NCI-H2196 treated with DMSO at 0.1 percent for 48 hours (cell line): ENCODE measurements around the gene ZNF726.
"Not testable (repeated sequence)": the region's sequence is repeated elsewhere in the genome, so short reads cannot be mapped to it uniquely, and the experiment has no call there.

ENCODE experiments used
- DNase-seq: peaks from one replicate; lab custom pipeline; 2025; ENCODE audit not compliant: unreplicated experiment; lab: John Stamatoyannopoulos, UW

Gene ZNF726

DNA sequence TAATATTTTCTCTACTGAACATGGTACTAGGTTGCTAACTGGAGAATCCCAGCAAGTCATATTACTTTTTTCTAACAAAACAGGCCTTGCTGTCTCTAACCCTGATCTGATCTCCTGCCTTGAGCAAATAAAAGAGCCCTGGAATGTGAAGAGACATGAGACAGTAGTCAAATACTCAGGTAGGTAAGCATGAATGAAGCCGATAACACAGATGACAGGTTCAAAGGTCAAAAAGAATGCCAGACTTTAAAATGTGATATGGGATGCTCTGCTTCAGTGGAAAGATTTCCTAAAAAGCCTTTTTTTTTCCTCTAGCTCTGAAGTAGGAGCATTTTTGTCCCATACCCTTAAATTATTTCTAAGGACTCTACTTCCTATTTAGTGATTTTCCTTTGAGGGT lies 28.7 kb downstream of the ZNF726 start:
- no peak for DNase-seq

DNA sequence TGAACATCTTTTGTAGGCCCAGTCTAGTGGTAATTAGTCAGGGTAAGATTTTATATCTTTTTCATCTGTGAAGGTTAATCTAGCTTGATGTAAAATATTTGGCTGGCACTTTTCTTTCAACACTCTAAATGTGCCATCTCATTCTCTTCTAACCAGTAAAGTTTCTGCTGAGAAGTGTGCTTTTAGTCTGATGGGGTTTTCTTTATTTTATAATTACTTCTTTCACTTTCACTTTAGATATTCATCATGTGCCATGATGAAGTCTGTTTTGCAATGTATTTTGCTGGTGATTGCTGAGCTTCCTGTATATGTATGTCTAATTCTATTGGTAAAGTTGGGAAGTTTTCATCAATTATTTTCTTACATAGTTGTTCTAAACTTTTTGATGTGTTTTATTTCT lies 31.9 kb downstream of the ZNF726 start:
- no peak for DNase-seq

DNA sequence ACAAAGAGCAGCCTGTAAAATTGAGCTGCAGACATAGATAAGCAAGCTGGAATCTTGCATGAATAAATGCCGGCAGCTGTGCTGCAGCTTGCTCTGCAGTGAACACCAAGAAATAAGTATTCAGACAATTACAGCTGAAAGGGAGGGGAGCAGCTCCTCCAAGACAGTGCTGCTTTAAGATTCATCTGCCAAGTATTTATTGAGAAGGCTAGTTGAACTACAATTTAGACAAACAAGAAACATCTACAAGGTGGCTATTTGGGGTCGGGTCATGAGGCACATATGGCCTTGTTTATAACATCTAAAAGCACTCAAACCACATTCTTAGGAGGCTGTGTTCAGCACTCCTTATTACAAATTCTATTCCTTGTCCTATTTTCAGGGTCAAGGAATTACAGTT lies 34.9 kb downstream of the ZNF726 start:
- no peak for DNase-seq

DNA sequence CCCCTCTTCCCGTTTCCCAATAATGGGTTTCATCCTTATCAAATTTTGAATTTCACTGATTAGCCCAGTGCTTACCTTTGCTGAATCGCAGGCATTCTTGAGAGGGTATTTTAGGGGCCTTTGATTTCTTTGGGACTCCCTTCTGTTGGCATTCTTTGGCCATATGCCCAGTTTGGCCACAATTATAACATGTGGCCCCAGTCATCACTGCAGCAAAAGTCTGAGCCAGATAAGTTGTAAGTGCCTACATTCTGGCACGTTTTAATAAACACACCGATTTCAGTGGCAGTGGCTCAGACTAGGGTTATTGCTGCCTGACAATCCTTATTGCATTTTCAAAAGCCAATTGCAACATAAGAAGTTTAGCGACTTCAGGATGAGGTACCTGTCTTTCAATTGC lies 41.4 kb downstream of the ZNF726 start:
- no peak for DNase-seq

DNA sequence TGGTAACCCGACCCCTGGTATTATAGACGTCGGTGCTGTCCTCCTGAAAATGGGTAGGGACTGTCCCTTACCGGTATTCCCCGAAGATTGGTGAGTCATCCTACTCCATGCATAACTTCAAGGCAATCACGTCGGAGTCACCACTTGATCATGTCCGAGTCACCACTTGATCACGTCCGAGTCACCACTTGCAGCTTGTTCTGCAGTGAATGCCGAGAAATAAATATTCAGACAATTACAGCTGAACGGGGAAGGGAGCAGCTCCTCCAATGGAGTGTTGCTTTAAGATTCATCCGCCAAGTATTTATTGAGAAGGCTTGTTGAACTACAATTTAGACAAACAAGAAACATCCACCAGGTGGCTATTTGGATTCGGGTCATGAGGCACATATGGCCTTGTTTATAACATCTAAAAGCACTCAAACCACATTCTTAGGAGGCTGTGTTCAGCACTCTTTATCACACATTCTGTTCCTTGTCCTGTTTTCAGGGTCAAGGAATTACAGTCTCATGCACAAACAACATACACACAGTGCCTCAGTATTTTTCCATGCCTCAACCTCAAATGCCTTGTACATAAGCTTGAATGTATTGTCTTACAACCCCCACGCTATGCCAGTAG lies 43.1 kb downstream of the ZNF726 start:
- no peak for DNase-seq

DNA sequence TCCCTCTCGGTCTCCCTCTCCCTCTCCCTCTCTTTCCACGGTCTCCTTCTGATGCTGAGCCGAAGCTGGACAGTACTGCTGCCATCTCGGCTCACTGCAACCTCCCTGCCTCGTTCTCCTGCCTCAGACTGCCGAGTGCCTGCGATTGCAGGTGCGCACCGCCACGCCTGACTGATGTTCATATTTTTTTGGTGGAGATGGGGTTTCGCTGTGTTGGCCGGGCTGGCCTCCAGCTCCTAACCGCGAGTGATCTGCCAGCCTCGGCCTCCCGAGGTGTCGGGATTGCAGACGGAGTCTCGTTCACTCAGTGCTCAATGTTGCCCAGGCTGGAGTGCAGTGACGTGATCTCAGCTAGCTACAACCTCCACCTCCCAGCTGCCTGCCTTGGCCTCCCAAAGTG lies 48.7 kb downstream of the ZNF726 start:
- not testable (repeated sequence) for DNase-seq

DNA sequence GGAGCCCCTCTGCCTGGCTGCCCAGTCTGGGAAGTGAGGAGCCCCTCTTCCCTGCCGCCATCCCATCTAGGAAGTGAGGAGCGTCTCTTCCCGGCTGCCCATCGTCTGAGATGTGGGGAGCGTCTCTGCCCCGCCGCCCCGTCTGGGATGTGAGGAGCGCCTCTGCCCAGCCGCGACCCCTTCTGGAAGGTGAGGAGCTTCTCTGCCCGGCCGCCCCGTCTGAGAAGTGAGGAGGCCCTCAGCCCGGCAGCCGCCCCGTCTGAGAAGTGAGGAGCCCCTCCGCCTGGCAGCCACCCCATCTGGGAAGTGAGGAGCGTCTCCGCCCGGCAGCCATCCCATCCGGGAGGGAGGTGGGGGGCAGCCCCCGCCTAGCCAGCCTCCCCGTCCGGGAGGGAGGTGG lies 49.2 kb downstream of the ZNF726 start:
- DNase-seq: not testable (repeated sequence)

- DNase-seq: not testable (repeated sequence)
Measured at GRCh38 chr19:23964334-23964733, 49.6 kb downstream of the ZNF726 start.

DNA sequence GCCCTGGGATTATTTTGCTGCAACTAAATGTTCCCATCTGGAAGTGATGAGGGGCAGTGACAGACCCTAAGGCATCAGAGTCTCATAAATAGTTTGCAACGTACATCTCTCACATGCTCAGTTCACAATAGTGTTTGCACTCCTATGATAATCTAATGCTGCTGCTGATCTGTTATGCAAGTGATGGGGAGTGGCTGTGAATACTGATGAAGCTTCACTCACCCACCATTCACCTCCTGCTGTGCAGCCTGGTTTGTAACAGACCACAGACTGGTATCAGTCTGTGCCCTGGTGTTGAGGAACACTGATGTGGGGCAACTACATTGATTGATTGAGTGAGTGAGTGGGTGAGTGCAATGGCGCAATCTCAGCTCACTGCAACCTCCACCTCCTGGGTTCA lies 54.9 kb downstream of the ZNF726 start:
- no peak for DNase-seq

DNA sequence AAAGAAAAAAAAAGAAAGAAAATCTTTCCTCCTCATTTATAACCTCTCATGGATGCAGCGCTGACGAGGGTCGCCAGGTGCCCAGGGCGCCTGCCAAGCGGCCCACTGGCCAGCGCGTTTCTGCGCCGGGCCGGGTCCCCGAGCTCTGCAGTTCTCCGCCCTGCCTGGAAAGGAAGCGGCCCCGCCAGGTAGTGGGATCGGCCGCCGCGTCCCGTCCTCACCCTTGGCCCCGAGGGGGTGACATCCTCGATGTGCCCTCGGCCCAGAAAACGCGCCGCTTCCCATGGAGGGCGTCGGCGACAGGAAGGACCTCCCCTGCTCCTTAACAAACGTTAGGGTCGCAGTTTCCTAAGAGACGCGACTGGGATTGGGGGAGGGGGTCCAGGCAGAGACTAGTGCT lies 56.9 kb downstream of the ZNF726 start:
- no peak for DNase-seq

- DNase-seq: no peak
Measured at GRCh38 chr19:23972161-23972560, 57.5 kb downstream of the ZNF726 start.

DNA sequence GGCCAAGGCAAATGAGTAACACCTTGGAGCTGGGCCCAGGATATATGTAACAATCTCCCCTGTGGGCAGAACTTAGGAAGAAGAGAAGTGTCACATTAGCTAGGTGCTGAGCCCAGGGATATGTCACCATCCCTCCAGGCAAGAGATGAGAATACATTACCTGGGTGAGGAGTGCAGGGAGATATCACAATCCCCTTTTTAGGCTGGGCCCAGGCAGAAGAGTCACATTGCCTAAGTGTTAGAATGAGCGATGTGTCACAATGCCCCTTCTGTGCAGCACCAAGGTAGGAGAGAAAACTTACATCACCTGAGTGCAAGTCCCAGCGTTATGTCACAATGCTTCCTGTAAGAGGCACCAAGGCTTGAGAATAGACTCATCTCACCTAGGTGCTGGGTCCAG lies 60.3 kb downstream of the ZNF726 start:
- no peak for DNase-seq

DNA sequence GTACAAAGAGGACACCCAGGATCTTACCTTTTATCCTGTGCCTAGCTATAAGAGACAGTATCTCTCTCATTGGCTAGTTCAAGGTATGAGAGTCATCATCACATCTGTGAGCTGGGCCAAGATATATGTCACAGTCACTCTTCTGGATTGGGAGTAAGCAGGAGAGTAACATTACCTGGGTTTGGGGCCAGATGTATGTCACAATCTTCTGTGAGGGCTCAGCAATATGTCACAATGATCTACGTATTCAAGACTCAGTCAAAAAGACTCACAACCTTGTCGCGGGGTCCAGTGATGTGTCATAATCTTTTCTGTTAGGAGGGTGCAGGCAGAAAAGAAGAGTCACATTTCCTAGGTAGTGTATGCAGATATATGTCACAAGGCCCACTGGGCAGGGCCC lies 61.9 kb downstream of the ZNF726 start:
- DNase-seq: not testable (repeated sequence)

- DNase-seq: not testable (repeated sequence)
Measured at GRCh38 chr19:23977256-23977655, 62.6 kb downstream of the ZNF726 start.

DNA sequence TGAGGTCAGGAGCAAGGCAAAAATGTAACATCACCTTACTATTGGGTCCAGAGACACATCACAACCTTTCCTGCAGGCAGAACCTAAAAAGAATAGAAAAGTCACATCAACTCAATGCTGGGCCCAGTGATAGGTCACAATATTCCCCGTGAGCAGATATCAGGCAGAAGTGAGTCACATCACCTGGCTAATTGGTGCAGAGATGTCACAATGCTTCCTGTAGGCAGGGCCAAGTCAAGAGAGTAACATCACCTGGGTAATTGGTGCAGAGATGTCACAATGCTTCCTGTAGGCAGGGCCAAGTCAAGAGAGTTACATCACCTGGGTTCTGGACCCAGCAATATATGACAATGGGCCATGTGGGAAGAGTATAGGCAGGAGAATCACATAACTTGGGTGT lies 63.4 kb downstream of the ZNF726 start:
- no peak for DNase-seq

DNA sequence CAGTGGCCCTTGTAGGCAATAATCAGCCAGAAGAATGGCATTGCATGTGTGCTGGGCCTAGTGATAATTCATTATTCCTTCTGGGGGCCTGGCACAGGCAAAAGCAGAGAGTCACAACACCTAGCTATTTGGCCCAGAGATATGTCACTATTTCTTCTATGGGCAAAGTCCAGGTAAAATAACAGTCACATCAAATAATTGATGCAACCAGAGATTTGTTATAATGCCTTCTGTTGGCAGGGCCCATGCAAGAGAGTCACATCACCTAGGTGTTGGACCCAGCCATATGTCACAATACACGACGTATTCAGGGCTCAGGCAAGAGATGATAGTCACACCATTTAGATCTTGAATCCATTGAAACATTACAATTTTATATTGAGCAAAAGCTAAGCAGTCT lies 66.1 kb downstream of the ZNF726 start:
- no peak for DNase-seq

GRCh38 chr19:23981863-23982262 lies 67.2 kb downstream of the ZNF726 start:
- no peak for DNase-seq

DNA sequence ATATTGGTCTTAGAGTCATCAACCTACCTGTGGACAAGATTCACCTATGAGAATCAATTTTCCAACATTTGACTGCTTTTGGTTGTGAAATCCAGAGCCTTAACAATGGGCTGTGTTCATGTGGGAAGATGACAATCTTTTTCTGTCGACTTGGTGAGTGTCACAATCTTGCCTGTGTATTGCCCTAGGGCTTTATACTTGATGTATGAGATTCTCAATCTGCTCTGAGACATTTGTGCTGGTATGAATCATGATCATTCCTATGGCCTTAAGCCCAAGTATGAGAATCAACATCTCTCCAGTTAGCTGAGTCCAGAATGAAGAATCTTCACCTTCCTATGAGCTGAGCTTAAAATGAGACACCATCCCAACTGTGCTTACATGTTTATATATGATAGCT lies 68.7 kb downstream of the ZNF726 start:
- DNase-seq: no peak
